HEK293 (cell line): ENCODE data around the gene TIMM13.

Source experiments
- FEZF1 ChIP-seq: fragments of 450-650 bp; formaldehyde crosslinking; IDR thresholded peaks from 2 replicates; pipeline ENCODE4 v1.5.1; 2016; ENCODE audit warnings: missing biosample characterization, missing genetic modification characterization
- KLF10 ChIP-seq: fragments of 450-650 bp; IDR thresholded peaks from 2 replicates; pipeline ENCODE4 v1.5.1; 2018; ENCODE audit warnings: missing biosample characterization, mild to moderate bottlenecking, missing genetic modification characterization
- KLF17 ChIP-seq: fragments of 450-650 bp; formaldehyde crosslinking; IDR thresholded peaks from 2 replicates; pipeline ENCODE4 v1.5.1; 2016; ENCODE audit warnings: missing biosample characterization, missing genetic modification characterization
- KLF9 ChIP-seq: fragments of 450-650 bp; formaldehyde crosslinking; IDR thresholded peaks from 2 replicates; pipeline ENCODE4 v1.5.1; 2016; ENCODE audit warnings: missing biosample characterization, missing genetic modification characterization, low read depth
- PRDM1 ChIP-seq: fragments of 450-650 bp; formaldehyde crosslinking; IDR thresholded peaks from 2 replicates; pipeline ENCODE4; 2016; ENCODE audit warnings: missing biosample characterization, missing genetic modification characterization
- PRDM4 ChIP-seq: fragments of 450-650 bp; formaldehyde crosslinking; IDR thresholded peaks from 2 replicates; pipeline ENCODE4 v1.5.1; 2017; ENCODE audit warnings: missing biosample characterization, missing genetic modification characterization
- ZNF133 ChIP-seq: fragments of 450-650 bp; formaldehyde crosslinking; IDR thresholded peaks from 2 replicates; pipeline ENCODE4 v1.5.1; 2016; ENCODE audit warnings: missing biosample characterization, missing genetic modification characterization
- ZNF138 ChIP-seq: fragments of 450-650 bp; formaldehyde crosslinking; IDR thresholded peaks from 2 replicates; pipeline ENCODE4 v1.5.1; 2016; ENCODE audit warnings: missing biosample characterization, missing genetic modification characterization, borderline replicate concordance
- ZNF146 ChIP-seq: fragments of 450-650 bp; formaldehyde crosslinking; IDR thresholded peaks from 2 replicates; pipeline ENCODE4 v1.5.1; 2016; ENCODE audit warnings: missing biosample characterization, missing genetic modification characterization
- ZNF239 ChIP-seq: fragments of 450-650 bp; formaldehyde crosslinking; IDR thresholded peaks from 2 replicates; pipeline ENCODE4 v1.5.1; 2016; ENCODE audit warnings: missing biosample characterization, missing genetic modification characterization
- ZNF24 ChIP-seq: fragments of 450-650 bp; formaldehyde crosslinking; IDR thresholded peaks from 2 replicates; pipeline ENCODE4 v1.5.1; 2016; ENCODE audit warnings: missing biosample characterization, missing genetic modification characterization
- ZNF280C ChIP-seq: fragments of 450-650 bp; formaldehyde crosslinking; IDR thresholded peaks from 2 replicates; pipeline ENCODE4 v1.5.1; 2016; ENCODE audit warnings: missing biosample characterization, missing genetic modification characterization
- ZNF324 ChIP-seq: fragments of 450-650 bp; formaldehyde crosslinking; IDR thresholded peaks from 2 replicates; pipeline ENCODE4 v1.5.1; 2016; ENCODE audit warnings: missing biosample characterization, missing genetic modification characterization
- ZNF394 ChIP-seq: fragments of 450-650 bp; formaldehyde crosslinking; IDR thresholded peaks from 2 replicates; pipeline ENCODE4 v1.5.1; 2016; ENCODE audit warnings: missing biosample characterization, missing genetic modification characterization, mild to moderate bottlenecking, moderate library complexity, borderline replicate concordance
- ZNF416 ChIP-seq: fragments of 450-650 bp; formaldehyde crosslinking; IDR thresholded peaks from 2 replicates; pipeline ENCODE4 v1.5.1; 2016; ENCODE audit warnings: missing biosample characterization, missing genetic modification characterization
- ZNF488 ChIP-seq: fragments of 450-650 bp; formaldehyde crosslinking; IDR thresholded peaks from 2 replicates; pipeline ENCODE4 v1.5.1; 2016; ENCODE audit warnings: missing biosample characterization, missing genetic modification characterization
- ZNF501 ChIP-seq: fragments of 450-650 bp; formaldehyde crosslinking; IDR thresholded peaks from 2 replicates; pipeline ENCODE4 v1.5.1; 2016; ENCODE audit warnings: missing biosample characterization, missing genetic modification characterization
- ZNF510 ChIP-seq: fragments of 450-650 bp; formaldehyde crosslinking; IDR thresholded peaks from 2 replicates; pipeline ENCODE4 v1.5.1; 2018; ENCODE audit warnings: mild to moderate bottlenecking, missing genetic modification characterization, missing biosample characterization; ENCODE audit not compliant: insufficient replicate concordance
- ZNF549 ChIP-seq: fragments of 450-650 bp; IDR thresholded peaks from 2 replicates; pipeline ENCODE4 v1.5.1; 2018; ENCODE audit warnings: missing biosample characterization, missing genetic modification characterization, mild to moderate bottlenecking, inconsistent platforms, moderate library complexity
- ZNF561 ChIP-seq: fragments of 450-650 bp; IDR thresholded peaks from 2 replicates; pipeline ENCODE4 v1.5.1; 2018; ENCODE audit warnings: missing biosample characterization, missing genetic modification characterization, borderline replicate concordance
- ZNF571 ChIP-seq: fragments of 450-650 bp; formaldehyde crosslinking; IDR thresholded peaks from 2 replicates; pipeline ENCODE4 v1.5.0; 2017; ENCODE audit warnings: missing biosample characterization, missing genetic modification characterization
- ZNF624 ChIP-seq: fragments of 450-650 bp; formaldehyde crosslinking; IDR thresholded peaks from 2 replicates; pipeline ENCODE4 v1.5.1; 2017; ENCODE audit warnings: missing biosample characterization, missing genetic modification characterization
- TF ChIP-seq, protein P1 (sequence below): fragments of 450-650 bp; formaldehyde crosslinking; IDR thresholded peaks from 2 replicates; pipeline ENCODE4 v1.5.1; 2016; ENCODE audit warnings: missing biosample characterization, missing genetic modification characterization
- TF ChIP-seq, protein P2 (sequence below): fragments of 450-650 bp; formaldehyde crosslinking; IDR thresholded peaks from 2 replicates; pipeline ENCODE4 v1.5.1; 2016; ENCODE audit warnings: missing biosample characterization, missing genetic modification characterization
- TF ChIP-seq, protein P3 (sequence below): fragments of 450-650 bp; formaldehyde crosslinking; IDR thresholded peaks from 2 replicates; pipeline ENCODE4 v1.5.1; 2016; ENCODE audit warnings: missing biosample characterization, missing genetic modification characterization
- TF ChIP-seq, protein P4 (sequence below): fragments of 450-650 bp; formaldehyde crosslinking; IDR thresholded peaks from 2 replicates; pipeline ENCODE4 v1.5.1; 2016; ENCODE audit warnings: missing biosample characterization, missing genetic modification characterization

The TIMM13 gene

GRCh38 chr19:2462635-2463421, 35.4 kb upstream of the TIMM13 start (continued):
- TF ChIP-seq PRDM4 (tag by site-specific recombination) (peak; percentile 57), ZNF624 (no peak), KLF17 (tag by site-specific recombination) (peak; percentile 93), ZNF138 (tag by site-specific recombination) (no peak), ZNF133 (tag by site-specific recombination) (no peak), ZNF324 (tag by site-specific recombination) (peak; percentile 95), ZNF24 (tag by site-specific recombination) (peak; percentile 86; the same call in 1 of the 2 replicates), ZNF488 (tag by site-specific recombination) (no peak), ZNF239 (no peak), ZNF510 (tag by site-specific recombination) (peak; percentile 51), ZNF394 (peak; percentile 52), ZNF561 (tag by site-specific recombination) (peak; percentile 87), KLF9 (tag by site-specific recombination) (peak; percentile 72), ZNF416 (tag by site-specific recombination) (no peak), PRDM1 (tag by site-specific recombination) (no peak), ZNF280C (tag by site-specific recombination) (no peak), KLF10 (peak; percentile 87), ZNF501 (tag by site-specific recombination) (peak; percentile 66), FEZF1 (no peak), ZNF549 (tag by site-specific recombination) (no peak), ZNF571 (no peak), ZNF146 (no peak)
- TF ChIP-seq, protein P1, sequence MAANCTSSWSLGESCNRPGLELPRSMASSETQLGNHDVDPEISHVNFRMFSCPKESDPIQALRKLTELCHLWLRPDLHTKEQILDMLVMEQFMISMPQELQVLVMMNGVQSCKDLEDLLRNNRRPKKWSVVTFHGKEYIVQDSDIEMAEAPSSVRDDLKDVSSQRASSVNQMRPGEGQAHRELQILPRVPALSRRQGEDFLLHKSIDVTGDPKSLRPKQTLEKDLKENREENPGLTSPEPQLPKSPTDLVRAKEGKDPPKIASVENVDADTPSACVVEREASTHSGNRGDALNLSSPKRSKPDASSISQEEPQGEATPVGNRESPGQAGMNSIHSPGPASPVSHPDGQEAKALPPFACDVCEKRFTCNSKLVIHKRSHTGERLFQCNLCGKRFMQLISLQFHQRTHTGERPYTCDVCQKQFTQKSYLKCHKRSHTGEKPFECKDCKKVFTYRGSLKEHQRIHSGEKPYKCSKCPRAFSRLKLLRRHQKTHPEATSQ, result no peak
- TF ChIP-seq, protein P2, sequence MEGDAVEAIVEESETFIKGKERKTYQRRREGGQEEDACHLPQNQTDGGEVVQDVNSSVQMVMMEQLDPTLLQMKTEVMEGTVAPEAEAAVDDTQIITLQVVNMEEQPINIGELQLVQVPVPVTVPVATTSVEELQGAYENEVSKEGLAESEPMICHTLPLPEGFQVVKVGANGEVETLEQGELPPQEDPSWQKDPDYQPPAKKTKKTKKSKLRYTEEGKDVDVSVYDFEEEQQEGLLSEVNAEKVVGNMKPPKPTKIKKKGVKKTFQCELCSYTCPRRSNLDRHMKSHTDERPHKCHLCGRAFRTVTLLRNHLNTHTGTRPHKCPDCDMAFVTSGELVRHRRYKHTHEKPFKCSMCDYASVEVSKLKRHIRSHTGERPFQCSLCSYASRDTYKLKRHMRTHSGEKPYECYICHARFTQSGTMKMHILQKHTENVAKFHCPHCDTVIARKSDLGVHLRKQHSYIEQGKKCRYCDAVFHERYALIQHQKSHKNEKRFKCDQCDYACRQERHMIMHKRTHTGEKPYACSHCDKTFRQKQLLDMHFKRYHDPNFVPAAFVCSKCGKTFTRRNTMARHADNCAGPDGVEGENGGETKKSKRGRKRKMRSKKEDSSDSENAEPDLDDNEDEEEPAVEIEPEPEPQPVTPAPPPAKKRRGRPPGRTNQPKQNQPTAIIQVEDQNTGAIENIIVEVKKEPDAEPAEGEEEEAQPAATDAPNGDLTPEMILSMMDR, result no peak
- TF ChIP-seq, protein P3, sequence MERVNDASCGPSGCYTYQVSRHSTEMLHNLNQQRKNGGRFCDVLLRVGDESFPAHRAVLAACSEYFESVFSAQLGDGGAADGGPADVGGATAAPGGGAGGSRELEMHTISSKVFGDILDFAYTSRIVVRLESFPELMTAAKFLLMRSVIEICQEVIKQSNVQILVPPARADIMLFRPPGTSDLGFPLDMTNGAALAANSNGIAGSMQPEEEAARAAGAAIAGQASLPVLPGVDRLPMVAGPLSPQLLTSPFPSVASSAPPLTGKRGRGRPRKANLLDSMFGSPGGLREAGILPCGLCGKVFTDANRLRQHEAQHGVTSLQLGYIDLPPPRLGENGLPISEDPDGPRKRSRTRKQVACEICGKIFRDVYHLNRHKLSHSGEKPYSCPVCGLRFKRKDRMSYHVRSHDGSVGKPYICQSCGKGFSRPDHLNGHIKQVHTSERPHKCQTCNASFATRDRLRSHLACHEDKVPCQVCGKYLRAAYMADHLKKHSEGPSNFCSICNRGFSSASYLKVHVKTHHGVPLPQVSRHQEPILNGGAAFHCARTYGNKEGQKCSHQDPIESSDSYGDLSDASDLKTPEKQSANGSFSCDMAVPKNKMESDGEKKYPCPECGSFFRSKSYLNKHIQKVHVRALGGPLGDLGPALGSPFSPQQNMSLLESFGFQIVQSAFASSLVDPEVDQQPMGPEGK (tag by site-specific recombination), result 0 out of 2 replicates have a peak, but pooled peaks have one; percentile 62
- TF ChIP-seq, protein P4, sequence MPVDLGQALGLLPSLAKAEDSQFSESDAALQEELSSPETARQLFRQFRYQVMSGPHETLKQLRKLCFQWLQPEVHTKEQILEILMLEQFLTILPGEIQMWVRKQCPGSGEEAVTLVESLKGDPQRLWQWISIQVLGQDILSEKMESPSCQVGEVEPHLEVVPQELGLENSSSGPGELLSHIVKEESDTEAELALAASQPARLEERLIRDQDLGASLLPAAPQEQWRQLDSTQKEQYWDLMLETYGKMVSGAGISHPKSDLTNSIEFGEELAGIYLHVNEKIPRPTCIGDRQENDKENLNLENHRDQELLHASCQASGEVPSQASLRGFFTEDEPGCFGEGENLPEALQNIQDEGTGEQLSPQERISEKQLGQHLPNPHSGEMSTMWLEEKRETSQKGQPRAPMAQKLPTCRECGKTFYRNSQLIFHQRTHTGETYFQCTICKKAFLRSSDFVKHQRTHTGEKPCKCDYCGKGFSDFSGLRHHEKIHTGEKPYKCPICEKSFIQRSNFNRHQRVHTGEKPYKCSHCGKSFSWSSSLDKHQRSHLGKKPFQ (tag by site-specific recombination), result no peak
